ENCODE results near the gene TUT7.

The TUT7 gene

GRCh38 chr9:86368871-86369521, 14.8 kb upstream of the TUT7 start (continued):
- TF ChIP-seq SCRT2 (tag by site-specific recombination; IDR thresholded peaks at IDR 0.05) (peak; percentile 46; the same call in 1 of the 2 replicates), ZNF704 (tag by site-specific recombination; IDR thresholded peaks at IDR 0.05) (no peak), ZNF350 (tag by site-specific recombination; IDR thresholded peaks at IDR 0.05) (no peak), SETDB1 (IDR thresholded peaks at IDR 0.05; ENCODE audit: insufficient read length, low read length) (peak; percentile 82), ZNF112 (tag by site-specific recombination; IDR thresholded peaks at IDR 0.05) (no peak), ZNF366 (tag by site-specific recombination; conservative IDR thresholded peaks at IDR 0.05) (no peak), ZSCAN23 (tag by site-specific recombination; IDR thresholded peaks at IDR 0.05) (no peak), ZNF24 (tag by site-specific recombination; IDR thresholded peaks at IDR 0.05) (no peak), ZNF488 (tag by site-specific recombination; IDR thresholded peaks at IDR 0.05) (no peak), KLF16 (tag by site-specific recombination; IDR thresholded peaks at IDR 0.05) (no peak)

- H3K9me3 ChIP-seq (ENCODE audit: control insufficient read depth, insufficient read depth, low read depth, low read length), result no peaks in the 10 kb centered on the region
- H3K4me1 ChIP-seq (ENCODE audit: control insufficient read depth, insufficient read depth, low read length), result no peaks in the 10 kb centered on the region
- ChIA-PET POLR2A (no interaction called here), CTCF (interaction anchor here (0.6 to 1.1 kb wide), 3 partner anchors 10 to 159 kb away, joined by 3 to 5 read pairs (median 3); no protein-coding TSS in a partner anchor)
- H3K36me3 ChIP-seq (ENCODE audit: control insufficient read depth in 2 of 2, insufficient read depth in 1 of 2, low read length in 2 of 2), result no peaks in the 10 kb centered on the region
- TF ChIP-seq ZNF624 (tag by site-specific recombination; IDR thresholded peaks at IDR 0.05) (no peak), ZNF175 (tag by site-specific recombination; IDR thresholded peaks at IDR 0.05) (no peak), ZNF112 (tag by site-specific recombination; IDR thresholded peaks at IDR 0.05) (no peak), ZNF23 (tag by site-specific recombination; IDR thresholded peaks at IDR 0.05; ENCODE audit: borderline replicate concordance) (no peak), IKZF3 (tag by site-specific recombination; IDR thresholded peaks at IDR 0.05) (no peak), ZSCAN18 (tag by site-specific recombination; IDR thresholded peaks at IDR 0.05) (no peak), ZNF768 (tag by site-specific recombination; IDR thresholded peaks at IDR 0.05) (no peak), ZNF146 (tag by site-specific recombination; IDR thresholded peaks at IDR 0.05) (no peak), ZNF518A (tag by site-specific recombination; conservative IDR thresholded peaks at IDR 0.05; ENCODE audit: low read depth) (no peak), ZNF366 (tag by site-specific recombination; conservative IDR thresholded peaks at IDR 0.05) (no peak), ZNF394 (tag by site-specific recombination; IDR thresholded peaks at IDR 0.05; ENCODE audit: borderline replicate concordance) (no peak), ZNF792 (tag by site-specific recombination; IDR thresholded peaks at IDR 0.05) (no peak), ZNF174 (tag by site-specific recombination; IDR thresholded peaks at IDR 0.05) (no peak)
- no peak overlapping the region for H3K27ac ChIP-seq (ENCODE audit: extremely low read depth, low read depth, low read length)
- no peak overlapping the region for H3K4me3 ChIP-seq (ENCODE audit: low read depth, low read length)
Observed at GRCh38 chr9:86361176-86361575, 7.0 kb upstream of the TUT7 start.
